ENCODE measurements around the gene PPIE. TPM values are rescaled to one million over a fixed set of nuclear protein-coding genes. Genes with fewer than 3 reads are reported as not detected.

The PPIE gene
- total and polyA plus RNA-seq, 2 of the 4 experiments (the other 2 are of a cell fraction): 40.9 to 68.1 TPM

DNA sequence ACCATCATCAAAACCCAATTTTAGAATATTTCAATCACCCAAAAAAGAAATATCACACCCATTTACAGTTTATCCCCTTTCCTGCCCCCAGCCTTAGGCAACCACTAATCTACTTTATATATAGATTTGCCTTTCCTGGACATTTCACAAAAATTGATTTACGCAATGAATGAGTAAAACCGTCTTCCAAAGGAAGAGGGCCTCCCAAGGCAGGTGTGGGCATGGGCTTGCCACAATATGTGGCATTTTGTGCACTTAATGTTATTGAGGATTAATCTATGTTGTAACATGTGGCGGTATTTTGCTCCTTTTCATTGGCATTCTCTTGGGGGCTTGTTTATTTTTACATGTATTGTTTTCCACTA, 61.8 kb downstream of the PPIE start:
- POLR2A ChIA-PET (ENCODE audit: unreplicated experiment): no interaction called here

More for the DNA sequence above, 61.8 kb downstream of the PPIE start:
- Histone ChIP-seq H2BK5ac (ENCODE audit: low read depth, low read length, poor library complexity, severe bottlenecking) (no peak overlapping the region), H2BK20ac (ENCODE audit: low read depth, low read length) (no peak overlapping the region), H3K56ac (ENCODE audit: extremely low read depth, insufficient read depth, low read length) (no peak overlapping the region), H3K36me3 (ENCODE audit: control insufficient read depth, insufficient read depth, low read length) (no peaks in the 10 kb centered on the region), H3K4ac (ENCODE audit: low read depth, low read length) (no peak overlapping the region), H3K79me1 (ENCODE audit: low read depth in 1 of 2, low read length in 2 of 2) (no peaks in the 10 kb centered on the region), H2AK5ac (ENCODE audit: low read depth, low read length) (no peak overlapping the region), H3K4me2 (ENCODE audit: low read depth, low read length) (no peak overlapping the region), H3K4me3 (ENCODE audit: insufficient read depth, low read depth, low read length) (no peak overlapping the region), H3K23ac (ENCODE audit: low read depth, low read length) (no peak overlapping the region), H3K9me3 (ENCODE audit: control insufficient read depth, insufficient read depth, low read length) (peaks cover 3% of the 10 kb centered on the region), H3K18ac (ENCODE audit: low read depth, low read length) (no peak overlapping the region), H3K9me1 (ENCODE audit: insufficient read depth, low read length) (0 out of 2 replicates have a peak, but pooled peaks cover 6% of the 10 kb centered on the region), H2BK120ac (ENCODE audit: low read depth, low read length) (no peak overlapping the region), H4K5ac (ENCODE audit: low read depth, low read length) (no peak overlapping the region), H4K8ac (ENCODE audit: low read depth in 2 of 2, low read length in 2 of 2) (no peak overlapping the region), H4K20me1 (ENCODE audit: insufficient read depth, low read length) (no peaks in the 10 kb centered on the region), H3K9ac (ENCODE audit: low read depth, low read length) (no peak overlapping the region), H2AK9ac (replicated peaks; ENCODE audit: low read depth, low read length, poor library complexity) (no peak overlapping the region), H3K27me3 (ENCODE audit: control insufficient read depth, insufficient read depth, low read length) (peaks cover 15% of the 10 kb centered on the region), H2BK15ac (ENCODE audit: low read depth, low read length) (no peak overlapping the region), H3K14ac (replicated peaks; ENCODE audit: low read depth, low read length) (no peak overlapping the region), H4K91ac (ENCODE audit: insufficient read depth, low read depth, low read length) (no peak overlapping the region), H3K27ac (ENCODE audit: insufficient read depth, low read length) (no peak overlapping the region), H3K4me1 (ENCODE audit: control insufficient read depth, insufficient read depth, low read length) (0 out of 2 replicates have a peak, but pooled peaks cover 2% of the 10 kb centered on the region), H2AFZ (replicated peaks; ENCODE audit: low read length, poor library complexity) (no peak overlapping the region)
- no CpG with 5 or more reads among the region's 3 CpGs for WGBS, 2 experiments (ENCODE audit: extremely low coverage in 2 of 2, insufficient read length in 1 of 2)
- no peak for TF ChIP-seq MXI1 (IDR thresholded peaks at IDR 0.05; ENCODE audit: borderline replicate concordance, low read depth, low read length)
- TF ChIP-seq NFE2L2 (IDR thresholded peaks at IDR 0.05; ENCODE audit: low read depth, low read length): no peak
- no peak for TF ChIP-seq BHLHE40 (IDR thresholded peaks at IDR 0.05; ENCODE audit: low read depth, low read length)
- TF ChIP-seq MAZ (IDR thresholded peaks at IDR 0.05; ENCODE audit: borderline replicate concordance, low read depth, low read length): no peak
- TF ChIP-seq SMC3 (IDR thresholded peaks at IDR 0.05; ENCODE audit: low read depth, low read length): no peak
- TF ChIP-seq MAFK (IDR thresholded peaks at IDR 0.05; ENCODE audit: low read depth, low read length): no peak
- TF ChIP-seq RFX5 (IDR thresholded peaks at IDR 0.05; ENCODE audit: low read depth, low read length): no peak
- TF ChIP-seq CEBPB (IDR thresholded peaks at IDR 0.05; ENCODE audit: low read depth, low read length): no peak
- no peak for TF ChIP-seq POLR2A (IDR thresholded peaks at IDR 0.05; ENCODE audit: low read depth, low read length)
- TF ChIP-seq, protein P1, sequence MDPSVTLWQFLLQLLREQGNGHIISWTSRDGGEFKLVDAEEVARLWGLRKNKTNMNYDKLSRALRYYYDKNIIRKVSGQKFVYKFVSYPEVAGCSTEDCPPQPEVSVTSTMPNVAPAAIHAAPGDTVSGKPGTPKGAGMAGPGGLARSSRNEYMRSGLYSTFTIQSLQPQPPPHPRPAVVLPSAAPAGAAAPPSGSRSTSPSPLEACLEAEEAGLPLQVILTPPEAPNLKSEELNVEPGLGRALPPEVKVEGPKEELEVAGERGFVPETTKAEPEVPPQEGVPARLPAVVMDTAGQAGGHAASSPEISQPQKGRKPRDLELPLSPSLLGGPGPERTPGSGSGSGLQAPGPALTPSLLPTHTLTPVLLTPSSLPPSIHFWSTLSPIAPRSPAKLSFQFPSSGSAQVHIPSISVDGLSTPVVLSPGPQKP (IDR thresholded peaks at IDR 0.05; ENCODE audit: borderline replicate concordance, low read depth, low read length): no peak
- TF ChIP-seq, protein P2, sequence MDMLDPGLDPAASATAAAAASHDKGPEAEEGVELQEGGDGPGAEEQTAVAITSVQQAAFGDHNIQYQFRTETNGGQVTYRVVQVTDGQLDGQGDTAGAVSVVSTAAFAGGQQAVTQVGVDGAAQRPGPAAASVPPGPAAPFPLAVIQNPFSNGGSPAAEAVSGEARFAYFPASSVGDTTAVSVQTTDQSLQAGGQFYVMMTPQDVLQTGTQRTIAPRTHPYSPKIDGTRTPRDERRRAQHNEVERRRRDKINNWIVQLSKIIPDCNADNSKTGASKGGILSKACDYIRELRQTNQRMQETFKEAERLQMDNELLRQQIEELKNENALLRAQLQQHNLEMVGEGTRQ (IDR thresholded peaks at IDR 0.05; ENCODE audit: low read depth, low read length): no peak
- TF ChIP-seq, protein P3, sequence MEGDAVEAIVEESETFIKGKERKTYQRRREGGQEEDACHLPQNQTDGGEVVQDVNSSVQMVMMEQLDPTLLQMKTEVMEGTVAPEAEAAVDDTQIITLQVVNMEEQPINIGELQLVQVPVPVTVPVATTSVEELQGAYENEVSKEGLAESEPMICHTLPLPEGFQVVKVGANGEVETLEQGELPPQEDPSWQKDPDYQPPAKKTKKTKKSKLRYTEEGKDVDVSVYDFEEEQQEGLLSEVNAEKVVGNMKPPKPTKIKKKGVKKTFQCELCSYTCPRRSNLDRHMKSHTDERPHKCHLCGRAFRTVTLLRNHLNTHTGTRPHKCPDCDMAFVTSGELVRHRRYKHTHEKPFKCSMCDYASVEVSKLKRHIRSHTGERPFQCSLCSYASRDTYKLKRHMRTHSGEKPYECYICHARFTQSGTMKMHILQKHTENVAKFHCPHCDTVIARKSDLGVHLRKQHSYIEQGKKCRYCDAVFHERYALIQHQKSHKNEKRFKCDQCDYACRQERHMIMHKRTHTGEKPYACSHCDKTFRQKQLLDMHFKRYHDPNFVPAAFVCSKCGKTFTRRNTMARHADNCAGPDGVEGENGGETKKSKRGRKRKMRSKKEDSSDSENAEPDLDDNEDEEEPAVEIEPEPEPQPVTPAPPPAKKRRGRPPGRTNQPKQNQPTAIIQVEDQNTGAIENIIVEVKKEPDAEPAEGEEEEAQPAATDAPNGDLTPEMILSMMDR (conservative IDR thresholded peaks at IDR 0.05; ENCODE audit: low read depth, low read length): no peak
- DNase-seq: no peak
- no peak for ATAC-seq (ENCODE audit: low read depth)
- BruUV-seq (replicated peaks): no TSS peak
- dilution Hi-C loops (cut with HindIII; ENCODE audit: low sequenced_read_pairs, unreplicated experiment): no loop called here
- intact Hi-C loops (cut with micrococcal nuclease): loop anchor here (10.0 kb wide), 1 partner anchor 196 kb away; no protein-coding TSS in a partner anchor
- in situ Hi-C loops (cut with MboI; ENCODE audit: low sequenced_read_pairs): no loop called here
- CTCF ChIA-PET: interaction anchor here (0.6 to 1.3 kb wide), 9 partner anchors 10 to 311 kb away, joined by 3 to 5 read pairs (median 3); no protein-coding TSS in a partner anchor

Measured in IMR-90 (cell line).